G401.6 (cell line): ENCODE measurements around the gene ANO1.

ENCODE experiments used
- FAIRE-seq: peaks from 2 replicates; lab custom pipeline; 2012; peaks lifted over from hg19 to GRCh38; lab: Jason Lieb, UNC

Gene ANO1

DNA sequence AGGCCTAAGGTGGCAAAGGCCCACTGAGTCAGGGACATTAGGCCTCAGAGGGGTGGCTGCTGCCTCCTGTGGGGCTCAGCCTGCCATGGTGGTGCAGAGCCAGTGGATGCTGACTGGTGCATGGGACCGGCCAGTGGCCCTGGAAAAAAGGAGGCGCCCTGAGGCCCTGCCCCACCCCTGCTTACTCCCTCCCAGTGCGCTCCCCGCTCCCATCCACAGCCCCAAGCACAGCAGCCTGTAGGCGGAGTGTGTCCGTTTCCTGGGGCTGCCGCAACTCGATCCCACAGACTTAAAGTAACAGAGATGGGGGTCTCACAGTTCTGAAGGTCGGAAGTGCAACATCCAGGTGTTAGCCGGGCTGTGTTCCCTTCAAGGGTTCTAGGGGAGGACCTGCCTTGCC is 86.6 kb downstream of the ANO1 start:
- no peak for FAIRE-seq

DNA sequence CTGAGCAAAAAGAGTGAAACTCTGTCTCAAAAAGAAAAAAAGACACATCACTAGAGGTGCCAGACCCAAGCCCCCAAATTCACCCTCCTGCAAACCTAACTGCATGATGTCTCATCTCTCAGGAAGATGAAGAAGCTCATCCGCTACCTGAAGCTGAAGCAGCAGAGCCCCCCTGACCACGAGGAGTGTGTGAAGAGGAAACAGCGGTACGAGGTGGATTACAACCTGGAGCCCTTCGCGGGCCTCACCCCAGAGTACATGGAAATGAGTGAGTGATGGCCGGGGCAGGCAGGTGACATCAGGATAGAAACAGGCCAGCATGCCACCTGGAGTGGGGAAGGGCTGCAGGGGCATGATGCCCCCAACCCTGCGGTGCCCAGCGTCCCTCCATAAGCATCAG is 89.0 kb downstream of the ANO1 start:
- no peak for FAIRE-seq

GRCh38 chr11:70167723-70168404 is 89.7 kb downstream of the ANO1 start:
- no peak for FAIRE-seq

- no peak for FAIRE-seq
Measured at GRCh38 chr11:70168405-70168754, 90.3 kb downstream of the ANO1 start.

DNA sequence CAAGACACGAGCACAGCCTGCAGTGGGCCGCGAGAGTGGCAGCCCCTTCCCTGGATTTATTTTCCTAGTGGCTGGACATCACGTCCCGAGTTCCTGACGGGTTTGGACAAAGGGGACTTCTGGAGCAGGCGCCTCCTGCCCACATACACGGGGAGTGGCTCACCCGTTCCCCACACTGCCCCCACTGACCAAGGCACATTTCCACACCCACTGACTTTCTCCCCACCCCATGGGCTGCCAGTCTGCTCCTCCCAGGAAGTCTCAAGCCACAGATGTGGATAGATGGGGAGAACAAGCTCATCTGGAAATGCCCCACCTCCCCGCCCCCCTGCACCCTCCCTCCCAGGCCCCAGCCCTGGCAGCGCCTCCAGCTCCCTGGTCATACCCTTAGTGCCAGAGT is 91.0 kb downstream of the ANO1 start:
- FAIRE-seq, result no peak

DNA sequence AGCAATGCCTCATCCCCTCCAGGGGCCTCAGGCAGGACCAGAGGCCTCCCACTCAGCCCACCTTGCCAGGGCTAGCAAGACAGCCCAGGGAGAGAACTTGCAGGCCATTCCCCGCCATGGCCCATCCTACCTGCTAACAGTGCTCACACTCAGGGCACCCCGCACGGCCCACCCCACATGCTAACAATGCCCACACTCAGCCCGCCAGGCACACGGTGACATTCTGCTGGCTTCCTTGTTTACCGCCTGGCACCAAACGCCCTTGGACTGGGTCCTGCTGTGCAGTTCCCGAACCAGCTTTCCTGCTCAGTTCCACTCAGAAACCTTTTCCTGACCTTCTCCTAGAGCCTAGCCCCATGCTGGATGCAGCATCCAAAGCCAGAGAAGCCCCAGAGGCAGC is 91.5 kb downstream of the ANO1 start:
- no peak for FAIRE-seq

DNA sequence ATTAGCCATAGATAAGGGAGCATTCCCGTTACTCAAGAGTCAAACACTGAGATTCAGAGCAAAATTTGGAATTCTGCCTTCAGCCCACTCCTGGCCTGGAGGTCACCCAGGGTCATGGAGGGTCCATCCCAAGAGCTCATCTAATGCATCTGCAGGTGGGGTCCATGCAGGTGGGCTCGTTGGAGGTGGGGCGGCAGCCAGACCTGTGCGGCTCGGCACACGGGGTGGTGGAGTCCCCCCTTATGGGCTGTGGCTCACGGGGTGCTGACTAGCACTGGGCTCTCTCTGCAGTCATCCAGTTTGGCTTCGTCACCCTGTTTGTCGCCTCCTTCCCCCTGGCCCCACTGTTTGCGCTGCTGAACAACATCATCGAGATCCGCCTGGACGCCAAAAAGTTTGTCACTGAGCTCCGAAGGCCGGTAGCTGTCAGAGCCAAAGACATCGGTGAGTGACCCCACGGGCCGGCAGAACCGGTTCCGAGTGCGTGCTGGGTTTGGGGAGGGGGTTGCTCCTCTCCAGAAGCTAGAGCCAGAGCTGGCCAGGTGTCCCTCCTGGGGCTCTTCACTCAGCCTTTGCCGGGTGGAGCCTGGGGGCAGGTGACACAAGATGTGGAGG is 92.6 kb downstream of the ANO1 start:
- FAIRE-seq, result no peak

DNA sequence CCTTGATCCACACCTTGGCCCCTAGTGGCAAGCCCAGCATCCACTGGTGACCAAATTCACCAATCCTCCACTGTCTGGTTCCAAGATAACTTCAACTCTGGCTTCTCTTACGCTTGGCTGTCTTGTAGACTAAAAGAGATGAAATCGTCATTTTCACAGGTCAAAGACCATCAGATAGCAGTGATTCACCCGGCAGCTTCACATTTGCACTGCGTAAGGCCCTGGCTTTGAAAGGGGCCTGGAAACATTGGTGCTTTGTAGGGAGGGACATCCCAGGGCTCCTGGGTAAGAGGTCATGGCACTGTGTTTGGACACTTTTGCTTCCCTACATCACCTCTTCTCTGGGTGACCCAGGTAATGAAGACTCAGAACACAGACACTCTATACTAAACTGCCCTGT is 94.9 kb downstream of the ANO1 start:
- no peak for FAIRE-seq

GRCh38 chr11:70174547-70175235 is 96.6 kb downstream of the ANO1 start:
- FAIRE-seq, result no peak

DNA sequence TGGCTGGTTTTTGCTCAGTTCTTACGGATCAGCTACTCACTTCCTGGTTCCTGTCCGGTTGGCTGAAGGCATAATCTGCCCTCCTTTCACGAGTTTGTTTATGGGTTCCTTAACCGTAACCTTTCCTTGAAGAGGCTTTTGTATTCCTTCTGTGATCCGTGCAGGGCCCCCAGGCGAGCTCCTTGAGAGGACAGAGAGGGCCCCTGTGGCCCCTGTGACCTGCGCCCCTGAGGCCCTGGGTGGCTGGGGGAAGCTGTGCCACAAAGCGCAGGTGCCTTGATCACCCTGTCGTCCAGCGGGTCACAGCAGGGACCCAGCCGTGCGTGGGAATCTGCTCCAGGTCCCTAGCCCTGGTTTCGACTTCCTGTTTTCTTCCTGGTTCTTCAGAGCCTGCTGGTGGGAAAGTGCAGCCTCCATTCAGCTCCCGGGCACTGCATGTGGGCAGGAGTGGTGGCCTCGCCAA is 97.2 kb downstream of the ANO1 start:
- FAIRE-seq, result no peak

- no peak for FAIRE-seq
Measured at GRCh38 chr11:70176940-70177689, 99.0 kb downstream of the ANO1 start.

GRCh38 chr11:70180906-70181305 is 102.8 kb downstream of the ANO1 start:
- FAIRE-seq, result no peak

DNA sequence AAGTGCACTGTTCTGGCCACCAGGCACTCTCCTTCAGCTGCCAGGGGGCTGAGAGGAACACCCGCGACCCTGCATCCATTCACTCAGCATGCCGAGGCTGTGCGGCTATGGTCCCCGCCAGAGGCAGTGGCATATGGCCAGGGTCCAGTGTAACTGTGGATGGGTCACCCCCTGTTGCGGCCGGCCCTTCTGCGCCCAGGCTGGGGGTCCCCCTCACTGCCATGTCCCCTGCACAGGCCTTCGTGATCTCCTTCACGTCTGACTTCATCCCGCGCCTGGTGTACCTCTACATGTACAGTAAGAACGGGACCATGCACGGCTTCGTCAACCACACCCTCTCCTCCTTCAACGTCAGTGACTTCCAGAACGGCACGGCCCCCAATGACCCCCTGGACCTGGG is 104.1 kb downstream of the ANO1 start:
- no peak for FAIRE-seq

- no peak for FAIRE-seq
Measured at GRCh38 chr11:70183032-70183431, 104.9 kb downstream of the ANO1 start.

- FAIRE-seq, result no peak
Measured at GRCh38 chr11:70183483-70184176, 105.5 kb downstream of the ANO1 start.

- no peak for FAIRE-seq
Measured at GRCh38 chr11:70184396-70184795, 106.3 kb downstream of the ANO1 start.

DNA sequence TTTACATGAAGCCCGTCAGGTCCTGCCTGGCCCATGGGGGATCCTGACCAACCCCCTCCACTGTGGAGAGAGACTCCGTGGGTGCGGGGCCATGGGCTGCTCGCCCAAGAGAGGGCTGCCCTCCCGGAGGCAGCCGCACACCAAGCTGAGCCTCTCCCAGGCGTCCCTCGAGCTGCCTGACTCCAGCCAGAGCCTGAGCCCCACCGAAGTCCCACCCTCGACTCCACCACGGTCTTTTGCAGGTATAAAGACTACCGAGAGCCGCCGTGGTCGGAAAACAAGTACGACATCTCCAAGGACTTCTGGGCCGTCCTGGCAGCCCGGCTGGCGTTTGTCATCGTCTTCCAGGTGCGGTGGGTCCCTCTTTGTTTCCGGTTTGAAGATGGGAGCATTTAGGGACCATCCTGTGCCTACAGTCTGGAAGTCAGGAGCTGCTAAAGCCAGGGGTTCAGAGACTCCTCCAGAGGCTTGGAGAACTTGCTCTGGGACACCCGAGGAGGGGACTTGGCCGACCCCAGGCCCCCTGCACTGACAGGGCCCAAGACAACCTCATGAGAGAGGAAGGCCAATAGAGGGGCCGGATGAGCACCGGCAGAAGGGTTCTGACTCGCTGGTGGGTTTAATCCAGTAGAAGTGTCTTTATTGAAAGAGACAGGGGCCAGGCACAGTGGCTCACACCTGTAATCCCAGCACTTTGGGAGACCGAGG is 107.4 kb downstream of the ANO1 start:
- FAIRE-seq, result no peak

GRCh38 chr11:70186420-70186819 is 108.3 kb downstream of the ANO1 start:
- no peak for FAIRE-seq

DNA sequence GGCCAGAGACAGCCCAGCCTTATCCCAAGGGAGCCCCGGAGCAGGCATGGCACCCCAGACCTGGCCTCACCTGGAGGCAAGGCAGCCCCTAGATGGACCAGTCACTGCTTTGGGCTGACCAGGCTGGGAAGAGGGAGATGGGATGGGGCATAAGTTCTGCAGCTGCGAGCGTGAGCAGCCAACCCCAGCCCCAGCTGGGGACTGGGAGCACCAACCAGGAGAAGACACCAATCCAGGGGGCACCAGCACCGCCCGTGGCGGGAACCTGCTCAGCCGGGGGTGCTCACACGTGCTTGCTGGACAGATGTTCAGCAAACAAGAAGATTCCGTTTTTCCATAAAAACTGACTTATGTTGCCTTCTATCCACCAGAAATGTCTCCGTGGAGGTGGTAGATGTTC is 108.8 kb downstream of the ANO1 start:
- FAIRE-seq, result no peak

DNA sequence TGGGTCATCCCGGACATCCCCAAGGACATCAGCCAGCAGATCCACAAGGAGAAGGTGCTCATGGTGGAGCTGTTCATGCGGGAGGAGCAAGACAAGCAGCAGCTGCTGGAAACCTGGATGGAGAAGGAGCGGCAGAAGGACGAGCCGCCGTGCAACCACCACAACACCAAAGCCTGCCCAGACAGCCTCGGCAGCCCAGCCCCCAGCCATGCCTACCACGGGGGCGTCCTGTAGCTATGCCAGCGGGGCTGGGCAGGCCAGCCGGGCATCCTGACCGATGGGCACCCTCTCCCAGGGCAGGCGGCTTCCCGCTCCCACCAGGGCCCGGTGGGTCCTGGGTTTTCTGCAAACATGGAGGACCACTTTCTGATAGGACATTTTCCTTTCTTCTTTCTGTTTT is 109.7 kb downstream of the ANO1 start:
- FAIRE-seq, result no peak

- no peak for FAIRE-seq
Measured at GRCh38 chr11:70189622-70190021, 111.5 kb downstream of the ANO1 start.
